HG02884 (cell line): ENCODE measurements around the gene MIS18A.

Experiments used
- ATAC-seq: cut with Tn5 transposase; IDR thresholded peaks from one replicate; pipeline ENCODE4 v1.9.1; 2021; ENCODE audit warnings: mild to moderate bottlenecking, moderate library complexity; ENCODE audit not compliant: unreplicated experiment

The MIS18A gene

GRCh38 chr21:32256873-32257620 is 21.8 kb downstream of the MIS18A start:
- ATAC-seq = no peak

- no peak for ATAC-seq
Measured at GRCh38 chr21:32256251-32256650, 22.6 kb downstream of the MIS18A start.

GRCh38 chr21:32253215-32253641 is 25.6 kb downstream of the MIS18A start:
- ATAC-seq = no peak

GRCh38 chr21:32252136-32252535 is 26.7 kb downstream of the MIS18A start:
- no peak for ATAC-seq

- no peak for ATAC-seq
Measured at GRCh38 chr21:32249511-32250280, 29.2 kb downstream of the MIS18A start.

- no peak for ATAC-seq
Measured at GRCh38 chr21:32248571-32249461, 30.0 kb downstream of the MIS18A start.

GRCh38 chr21:32246571-32247140 is 32.2 kb downstream of the MIS18A start:
- no peak for ATAC-seq

- ATAC-seq = no peak
Measured at GRCh38 chr21:32245971-32246370, 32.9 kb downstream of the MIS18A start.

GRCh38 chr21:32240851-32241687 is 37.8 kb downstream of the MIS18A start:
- peak; percentile 87 for ATAC-seq

- no peak for ATAC-seq
Measured at GRCh38 chr21:32239551-32239950, 39.3 kb downstream of the MIS18A start.

- ATAC-seq = no peak
Measured at GRCh38 chr21:32238063-32238462, 40.8 kb downstream of the MIS18A start.

GRCh38 chr21:32237021-32237420 is 41.8 kb downstream of the MIS18A start:
- no peak for ATAC-seq

- ATAC-seq = no peak
Measured at GRCh38 chr21:32233722-32234301, 45.0 kb downstream of the MIS18A start.

GRCh38 chr21:32233055-32233546 is 45.7 kb downstream of the MIS18A start:
- no peak for ATAC-seq

GRCh38 chr21:32226444-32226843 is 52.4 kb downstream of the MIS18A start:
- no peak for ATAC-seq
